ENCODE measurements around the gene HPSE2.

Gene HPSE2

GRCh38 chr10:98623176-98623575, 612.5 kb downstream of the HPSE2 start:
- TF ChIP-seq REST (IDR thresholded peaks at IDR 0.05; ENCODE audit: insufficient read depth in 1 of 2, low read depth in 2 of 2, low read length in 2 of 2): no peak
- no peak for TF ChIP-seq POLR2AphosphoS5 (IDR thresholded peaks at IDR 0.05; ENCODE audit: low read depth, low read length)
- no peak for TF ChIP-seq SIN3A (IDR thresholded peaks at IDR 0.05; ENCODE audit: borderline replicate concordance, insufficient read depth, low read length)
- no peak for TF ChIP-seq FOXP2 (optimal IDR thresholded peaks at IDR 0.05; ENCODE audit: borderline replicate concordance, extremely low read depth, extremely low read length, insufficient read depth)
- TF ChIP-seq TAF1 (IDR thresholded peaks at IDR 0.05; ENCODE audit: borderline replicate concordance, insufficient read depth, low read length): no peak

DNA sequence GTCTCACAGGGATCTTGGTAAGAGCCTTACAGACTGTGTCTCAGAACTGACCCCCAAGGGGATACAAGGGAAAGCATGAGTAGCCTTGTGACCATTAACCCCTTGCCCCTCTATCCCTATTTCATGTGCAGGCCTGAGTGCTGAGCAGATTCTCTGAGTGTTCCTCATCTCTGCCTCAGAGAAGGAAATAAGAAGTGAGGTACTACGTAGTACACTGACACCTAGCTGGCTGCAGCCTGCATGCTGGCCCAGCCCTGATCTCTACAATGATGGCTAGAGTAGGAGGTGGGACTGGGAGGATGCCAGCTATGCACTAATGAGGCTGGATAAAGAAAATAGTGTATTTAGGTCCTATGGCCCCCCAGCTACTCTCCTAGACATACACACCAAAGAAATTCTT, 614.0 kb downstream of the HPSE2 start:
- TF ChIP-seq POLR2AphosphoS5 (IDR thresholded peaks at IDR 0.05; ENCODE audit: low read depth, low read length): no peak
- TF ChIP-seq SIN3A (IDR thresholded peaks at IDR 0.05; ENCODE audit: borderline replicate concordance, insufficient read depth, low read length): no peak
- TF ChIP-seq FOXP2 (optimal IDR thresholded peaks at IDR 0.05; ENCODE audit: borderline replicate concordance, extremely low read depth, extremely low read length, insufficient read depth): no peak
- no peak for TF ChIP-seq TAF1 (IDR thresholded peaks at IDR 0.05; ENCODE audit: borderline replicate concordance, insufficient read depth, low read length)
- no peak for TF ChIP-seq REST (IDR thresholded peaks at IDR 0.05; ENCODE audit: insufficient read depth in 1 of 2, low read depth in 2 of 2, low read length in 2 of 2)

- TF ChIP-seq FOXP2 (optimal IDR thresholded peaks at IDR 0.05; ENCODE audit: borderline replicate concordance, extremely low read depth, extremely low read length, insufficient read depth) (no peak), SIN3A (IDR thresholded peaks at IDR 0.05; ENCODE audit: borderline replicate concordance, insufficient read depth, low read length) (no peak), REST (IDR thresholded peaks at IDR 0.05; ENCODE audit: insufficient read depth in 1 of 2, low read depth in 2 of 2, low read length in 2 of 2) (no peak), TAF1 (IDR thresholded peaks at IDR 0.05; ENCODE audit: borderline replicate concordance, insufficient read depth, low read length) (no peak), POLR2AphosphoS5 (IDR thresholded peaks at IDR 0.05; ENCODE audit: low read depth, low read length) (no peak)
Measured at GRCh38 chr10:98620503-98620902, 615.1 kb downstream of the HPSE2 start.

DNA sequence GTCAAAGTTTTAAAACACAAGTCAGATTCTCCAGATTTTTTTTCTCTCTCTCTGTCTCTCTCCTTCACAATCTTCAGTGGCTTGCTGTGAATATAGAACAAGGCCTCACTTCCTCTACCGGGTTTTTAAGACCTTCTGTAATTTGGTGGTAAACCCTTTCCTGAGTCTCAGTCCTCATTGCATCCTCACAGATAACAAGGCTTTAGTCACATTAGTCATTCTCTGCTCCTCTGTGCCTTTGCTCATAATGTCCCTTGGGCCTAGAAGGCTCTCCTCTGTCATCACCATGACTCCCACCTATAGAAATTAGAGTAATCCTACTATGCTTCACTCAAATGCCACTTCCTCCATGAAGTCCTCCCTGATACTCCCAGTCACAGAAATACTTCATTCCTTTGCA, 616.2 kb downstream of the HPSE2 start:
- TF ChIP-seq TAF1 (IDR thresholded peaks at IDR 0.05; ENCODE audit: borderline replicate concordance, insufficient read depth, low read length): no peak
- no peak for TF ChIP-seq FOXP2 (optimal IDR thresholded peaks at IDR 0.05; ENCODE audit: borderline replicate concordance, extremely low read depth, extremely low read length, insufficient read depth)
- no peak for TF ChIP-seq REST (IDR thresholded peaks at IDR 0.05; ENCODE audit: insufficient read depth in 1 of 2, low read depth in 2 of 2, low read length in 2 of 2)
- TF ChIP-seq POLR2AphosphoS5 (IDR thresholded peaks at IDR 0.05; ENCODE audit: low read depth, low read length): no peak
- TF ChIP-seq SIN3A (IDR thresholded peaks at IDR 0.05; ENCODE audit: borderline replicate concordance, insufficient read depth, low read length): no peak

Measured in PFSK-1 (cell line).